NOMO-1 (cell line): ENCODE results near the gene NXN.
"Not testable (repeated sequence)": the region's sequence is repeated elsewhere in the genome, so short reads cannot be mapped to it uniquely, and the experiment has no call there.

Experiments used
- DNase-seq, 2 experiments: peaks; one replicate each; lab custom pipeline; 2025; ENCODE audit not compliant: unreplicated experiment in 2 of 2; lab: John Stamatoyannopoulos, UW

Gene NXN

GRCh38 chr17:867896-868489, 111.6 kb downstream of the NXN start:
- no peak for DNase-seq

DNA sequence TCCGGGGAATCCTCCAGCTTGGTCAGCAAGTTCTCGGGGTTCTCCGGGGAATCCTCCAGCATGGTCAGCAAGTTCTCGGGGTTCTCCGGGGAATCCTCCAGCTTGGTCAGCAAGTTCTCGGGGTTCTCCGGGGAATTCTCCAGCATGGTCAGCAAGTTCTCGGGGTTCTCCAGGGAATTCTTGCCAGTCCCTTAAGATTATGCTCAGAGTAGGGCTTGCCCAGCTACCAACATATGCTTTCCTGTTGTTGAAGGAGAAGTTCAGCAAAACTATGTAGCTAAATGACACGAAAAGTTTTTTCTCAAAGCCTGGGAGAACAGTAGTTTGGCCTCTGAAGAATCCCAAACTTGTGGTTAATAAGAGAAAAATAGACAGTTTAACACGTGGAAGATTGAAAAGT, 112.3 kb downstream of the NXN start:
- DNase-seq: not testable (repeated sequence)

- DNase-seq: no peak
Observed at GRCh38 chr17:866568-867103, 112.9 kb downstream of the NXN start.

DNA sequence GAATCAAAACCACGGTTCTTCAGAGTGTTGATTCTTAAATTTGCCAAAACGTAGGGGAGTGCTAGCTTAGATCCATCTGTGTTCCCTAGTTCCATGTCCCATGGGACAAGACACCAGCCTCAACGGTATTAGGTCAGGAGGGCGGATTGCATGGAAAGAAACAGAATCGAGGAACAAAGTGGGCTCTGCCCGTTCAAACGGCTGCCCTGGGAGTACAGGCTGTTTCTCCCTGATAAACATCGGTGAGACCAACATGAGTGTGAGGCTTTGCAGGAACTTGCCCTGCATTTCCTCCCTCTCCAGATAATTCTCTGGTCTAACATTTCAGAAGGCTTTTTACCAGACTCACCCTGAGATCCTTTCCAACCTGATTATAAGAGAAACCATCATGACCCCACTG, 115.3 kb downstream of the NXN start:
- no peak for DNase-seq

DNA sequence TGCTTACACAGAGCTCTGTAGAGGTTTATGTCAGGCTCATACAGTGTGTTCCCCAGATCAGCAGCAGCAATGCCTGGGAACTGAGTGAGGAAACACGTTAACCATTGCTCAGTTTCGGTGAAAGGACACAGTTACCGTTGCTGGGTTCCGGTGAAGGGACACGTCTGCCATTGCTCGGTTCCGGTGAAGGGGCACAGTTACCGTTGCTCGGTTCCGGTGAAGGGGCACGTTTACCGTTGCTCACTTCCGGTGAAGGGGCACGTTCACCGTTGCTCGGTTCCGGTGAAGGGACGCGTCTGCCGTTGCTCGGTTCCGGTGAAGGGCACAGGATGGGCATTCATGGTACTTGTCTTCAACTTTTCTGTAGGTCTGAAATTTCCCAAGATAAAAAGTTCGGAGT, 115.7 kb downstream of the NXN start:
- DNase-seq: no peak

DNA sequence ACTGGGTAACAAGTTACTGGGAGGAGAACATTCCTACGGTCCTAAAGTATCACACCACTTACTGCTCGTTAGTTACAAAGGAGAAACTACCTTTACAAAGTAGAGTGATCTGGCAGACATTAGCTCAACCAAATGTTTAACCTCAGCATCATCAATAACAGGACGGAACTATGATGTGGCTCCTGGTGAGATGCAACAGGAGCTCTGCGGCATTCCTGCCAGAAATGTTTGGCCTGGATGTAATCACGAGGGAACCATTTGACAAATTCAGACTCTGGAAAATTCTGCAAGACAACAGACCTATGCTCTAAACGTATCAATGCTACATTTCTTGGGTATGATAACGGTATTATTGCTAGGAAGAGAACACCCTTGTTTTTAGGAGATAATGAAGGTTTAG, 117.0 kb downstream of the NXN start:
- DNase-seq: no peak

DNA sequence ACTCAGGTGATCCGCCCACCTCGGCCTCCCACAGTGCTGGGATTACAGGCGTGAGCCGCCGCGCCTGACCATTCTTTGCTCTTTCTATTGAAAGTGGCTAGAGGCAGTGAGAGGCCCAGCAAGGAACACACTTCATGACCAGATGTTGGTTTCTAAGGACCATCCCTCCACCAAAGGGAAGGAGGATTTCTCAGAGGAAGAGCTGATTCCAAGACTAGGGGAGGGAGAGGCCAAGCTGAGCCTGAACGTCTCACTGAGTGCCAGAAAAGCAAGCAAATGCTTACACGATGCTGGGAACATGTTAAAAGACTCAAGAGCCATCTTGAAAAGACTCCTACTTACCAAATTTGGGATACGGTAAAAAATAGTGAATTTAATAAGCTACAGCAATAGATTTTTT, 118.2 kb downstream of the NXN start:
- DNase-seq: no peak

- no peak for DNase-seq
Observed at GRCh38 chr17:860805-861204, 118.8 kb downstream of the NXN start.

DNA sequence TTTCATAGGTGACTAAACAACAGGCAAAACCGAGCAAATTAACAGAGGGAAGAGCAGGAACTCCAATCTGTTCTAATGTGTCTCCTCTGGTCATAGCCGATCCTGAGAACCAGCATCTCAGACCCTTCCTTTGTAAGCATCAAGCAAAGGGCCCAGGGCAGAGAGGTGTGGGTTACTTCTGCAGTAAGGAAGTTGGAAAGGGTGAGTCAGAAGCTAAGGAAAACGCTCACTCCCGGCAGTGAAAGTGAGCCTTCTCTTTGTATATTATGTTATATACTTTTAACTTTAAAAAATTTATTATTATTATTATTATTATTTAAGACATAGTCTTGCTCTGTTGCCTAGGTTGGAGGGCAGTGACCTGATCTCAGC, 119.8 kb downstream of the NXN start:
- no peak for DNase-seq

DNA sequence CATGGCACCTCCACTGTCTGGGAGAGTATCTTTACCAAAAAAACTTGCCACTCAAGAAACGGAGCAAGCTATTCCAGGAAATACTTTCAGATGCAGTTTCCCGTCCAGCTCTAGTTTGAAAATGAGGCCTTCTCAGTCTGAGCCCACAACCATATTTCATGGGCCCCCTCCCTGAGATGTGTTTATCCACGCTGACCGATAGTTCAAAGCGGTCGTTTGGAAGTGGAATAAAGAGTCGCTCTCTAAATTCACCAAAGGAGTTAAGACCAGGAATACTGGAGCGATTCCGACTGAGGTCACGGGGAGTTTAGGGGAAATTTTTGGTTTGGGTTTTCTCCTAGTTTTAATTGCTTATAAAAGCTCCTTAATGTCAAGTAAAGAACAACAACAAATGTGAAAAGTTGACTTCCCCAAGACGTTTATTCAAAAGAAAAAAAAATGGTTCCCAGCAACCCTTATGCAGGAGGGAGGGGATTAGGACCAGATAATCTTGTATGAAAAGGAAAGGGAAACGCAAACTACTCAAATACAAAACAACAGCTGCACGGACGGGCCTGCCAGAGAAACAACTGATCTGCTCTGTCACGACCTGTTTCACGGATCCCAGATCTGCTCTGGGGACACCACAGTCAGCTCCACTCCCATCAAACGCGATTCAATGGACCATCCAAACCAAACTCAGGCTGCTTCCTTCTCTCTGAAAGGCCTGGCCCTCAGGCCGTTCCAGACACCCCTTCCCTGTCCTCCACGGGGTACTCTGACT, 120.3 kb downstream of the NXN start:
- no peak for DNase-seq

- no peak for DNase-seq
Observed at GRCh38 chr17:856149-856548, 123.4 kb downstream of the NXN start.

- DNase-seq: no peak
Observed at GRCh38 chr17:855569-855968, 124.0 kb downstream of the NXN start.

DNA sequence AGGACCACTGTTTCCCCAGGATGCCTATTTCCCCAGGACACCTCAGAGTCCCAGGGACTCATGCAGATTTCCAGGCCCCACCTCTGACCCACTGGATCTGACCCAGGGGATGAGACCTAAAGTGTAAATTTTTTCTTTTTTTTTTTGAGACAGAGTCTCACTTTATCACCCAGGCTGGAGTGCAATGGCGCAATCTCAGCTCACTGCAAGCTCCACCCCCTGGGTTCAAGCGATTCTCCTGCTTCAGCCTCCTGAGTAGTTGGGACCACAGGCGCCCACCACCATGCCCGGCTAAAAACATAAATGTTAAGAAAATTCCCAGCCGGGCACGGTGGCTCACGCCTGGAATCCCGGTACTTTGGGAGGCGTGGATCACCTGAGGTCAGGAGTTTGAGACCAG, 126.7 kb downstream of the NXN start:
- not testable (repeated sequence) for DNase-seq

- no peak for DNase-seq
Observed at GRCh38 chr17:852349-852748, 127.2 kb downstream of the NXN start.

DNA sequence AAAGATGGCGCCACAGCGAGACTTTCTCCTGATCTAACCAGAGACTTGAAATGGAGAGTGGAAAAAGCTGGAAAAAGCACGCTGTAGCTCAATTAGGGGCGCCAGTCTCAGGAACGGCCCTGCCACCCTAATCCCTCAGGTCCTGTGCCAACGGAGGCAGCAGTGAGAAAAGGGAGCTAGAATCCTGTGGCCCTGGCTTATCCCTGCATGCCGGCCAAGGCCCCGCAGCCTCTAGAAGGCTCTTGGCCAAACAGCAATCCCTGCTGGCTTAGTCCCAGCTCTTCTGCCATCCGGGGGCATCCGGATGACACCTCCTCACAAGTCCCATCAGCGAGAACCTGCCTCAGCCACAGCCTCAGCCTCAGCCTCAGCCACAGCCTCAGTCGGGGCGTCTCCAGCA, 127.7 kb downstream of the NXN start:
- no peak for DNase-seq

DNA sequence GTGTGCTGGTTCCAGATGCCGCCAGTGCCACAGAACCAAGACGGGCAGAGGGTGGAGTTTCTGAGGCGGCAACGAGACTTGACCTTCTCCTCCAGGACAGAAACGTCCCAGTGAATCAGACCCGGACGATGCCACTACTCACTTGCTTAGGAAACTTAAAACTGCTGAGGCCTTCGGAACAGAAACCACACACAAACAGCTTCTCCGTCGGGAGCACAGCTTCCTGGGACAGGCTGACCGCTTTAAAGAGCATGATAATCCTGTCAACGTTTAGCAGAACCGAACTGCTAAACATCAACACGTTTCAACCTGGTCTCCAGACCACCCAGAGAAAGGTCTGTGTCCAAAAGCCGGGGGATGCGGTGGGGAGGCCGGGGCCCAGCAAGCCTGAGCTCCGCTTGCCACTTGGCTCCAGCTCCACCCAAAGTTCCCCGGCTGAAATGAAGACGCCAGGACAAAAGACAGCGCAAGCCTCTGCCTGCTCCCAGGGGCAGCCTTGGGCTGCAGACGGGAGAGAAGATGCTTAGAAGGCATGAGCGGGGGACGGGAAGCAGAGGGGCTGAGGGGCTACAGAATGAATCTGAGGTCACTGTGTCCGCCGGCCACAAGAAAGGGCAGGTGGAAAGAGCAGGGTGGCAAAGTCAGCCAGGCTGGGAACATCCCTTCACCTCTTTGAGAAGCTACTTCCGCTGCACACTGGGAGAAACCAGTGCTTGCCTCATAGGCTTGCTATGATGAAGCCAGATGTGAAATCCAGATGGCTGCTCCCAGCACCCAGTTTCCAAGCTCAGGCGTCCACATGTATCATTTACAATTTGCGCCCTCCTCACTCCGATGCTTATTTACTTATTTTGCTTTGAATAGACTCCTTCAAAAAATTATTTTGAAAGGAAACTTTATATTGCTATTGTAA, 128.5 kb downstream of the NXN start:
- no peak for DNase-seq

DNA sequence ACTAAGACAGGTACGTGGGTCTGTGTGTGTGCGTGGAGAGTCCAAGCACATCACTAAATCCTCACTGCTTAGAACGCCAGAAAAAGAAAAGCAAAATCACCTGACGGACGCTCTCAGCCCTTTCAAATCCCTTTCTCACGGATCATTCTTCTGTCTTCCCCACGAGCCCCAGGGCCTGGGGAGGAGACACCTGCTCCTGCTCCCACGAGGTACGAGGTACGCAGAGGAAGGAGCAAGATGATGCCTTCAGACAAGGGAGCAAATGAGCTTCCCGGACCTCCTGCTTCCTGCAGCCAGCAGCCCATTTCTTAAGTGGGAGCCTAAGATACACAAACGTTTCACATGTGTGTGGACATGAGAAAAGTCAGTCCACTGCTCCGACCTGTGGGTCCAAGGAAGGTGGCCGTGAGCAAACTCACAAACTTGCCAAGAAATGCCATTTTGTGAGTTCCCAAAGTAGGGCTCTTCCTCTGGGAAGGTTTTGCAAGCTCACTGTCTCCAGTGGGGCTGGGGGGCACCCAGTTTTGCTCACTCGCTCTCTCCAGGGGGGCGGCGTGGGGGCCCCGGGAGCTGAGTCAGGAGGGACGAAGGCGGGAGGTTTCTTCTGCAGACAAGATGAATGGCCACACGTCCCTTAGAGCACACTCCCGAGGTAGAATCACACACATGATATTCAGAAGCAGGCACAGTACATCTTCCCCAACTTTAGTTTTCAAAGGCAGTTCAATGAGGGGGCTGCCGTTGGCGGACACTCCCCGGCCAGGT, 129.3 kb downstream of the NXN start:
- DNase-seq: no peak

DNA sequence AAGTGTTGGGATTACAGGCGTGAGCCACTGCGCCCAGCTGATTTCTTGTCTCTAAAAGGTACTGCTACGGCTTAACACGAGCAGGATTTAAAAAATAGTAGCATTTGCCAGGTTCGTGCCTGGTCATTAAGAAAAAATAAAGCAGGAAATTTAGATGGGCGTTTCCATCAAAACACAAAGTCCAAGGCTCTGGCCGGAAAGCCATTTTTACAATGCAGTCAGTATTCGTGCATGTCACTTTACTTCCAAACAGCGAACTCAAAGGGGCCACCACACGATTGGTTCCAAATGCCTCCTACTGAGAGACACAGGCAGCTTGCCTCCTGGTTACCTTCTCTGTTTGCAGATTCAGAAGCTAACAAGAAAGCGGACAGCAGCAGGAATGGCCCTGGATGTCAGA, 131.2 kb downstream of the NXN start:
- DNase-seq: no peak

DNA sequence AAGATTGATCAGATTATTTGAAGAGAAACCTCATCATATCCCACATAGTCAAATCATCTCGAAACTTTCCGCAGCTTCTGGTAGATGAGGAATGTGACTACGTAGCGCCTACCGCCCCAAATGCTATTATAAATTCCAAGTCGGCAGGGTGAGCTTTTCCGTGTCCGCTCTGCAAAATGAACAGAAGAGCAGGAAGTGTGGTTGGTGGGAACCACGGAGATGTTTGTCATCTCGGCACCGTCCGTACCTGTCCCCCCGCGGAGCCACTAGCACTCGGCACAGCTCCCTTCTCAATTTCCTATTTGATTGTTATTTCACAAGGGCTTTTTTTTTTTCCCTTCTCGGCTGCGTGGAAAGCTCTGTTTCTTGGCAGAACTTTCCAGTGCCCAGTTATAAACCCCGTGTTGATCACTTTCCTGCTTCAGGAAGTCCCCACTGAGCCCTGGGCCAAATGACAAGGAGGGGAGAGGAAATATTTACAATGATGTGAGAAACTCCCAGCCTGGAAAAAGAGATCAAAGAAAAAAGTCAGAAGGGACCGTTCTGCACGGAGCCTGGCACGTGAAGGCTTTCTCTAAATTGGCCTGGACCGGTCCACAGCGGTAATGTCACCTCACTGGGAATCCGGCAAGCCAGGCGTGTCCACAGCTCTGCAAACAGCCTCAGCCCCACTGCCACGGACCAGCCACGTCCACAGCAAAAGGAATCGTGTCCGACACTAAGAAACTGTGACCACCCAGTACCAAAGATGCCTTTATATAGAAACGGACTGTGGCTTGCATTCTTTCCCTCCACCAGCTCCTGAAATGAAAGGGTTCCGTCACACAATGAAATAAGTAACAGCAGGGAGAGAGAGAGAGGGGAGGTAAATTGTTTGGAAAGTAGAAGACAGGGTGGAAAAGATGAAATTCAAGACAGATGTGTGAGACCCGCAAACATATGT, 132.4 kb downstream of the NXN start:
- no peak for DNase-seq

DNA sequence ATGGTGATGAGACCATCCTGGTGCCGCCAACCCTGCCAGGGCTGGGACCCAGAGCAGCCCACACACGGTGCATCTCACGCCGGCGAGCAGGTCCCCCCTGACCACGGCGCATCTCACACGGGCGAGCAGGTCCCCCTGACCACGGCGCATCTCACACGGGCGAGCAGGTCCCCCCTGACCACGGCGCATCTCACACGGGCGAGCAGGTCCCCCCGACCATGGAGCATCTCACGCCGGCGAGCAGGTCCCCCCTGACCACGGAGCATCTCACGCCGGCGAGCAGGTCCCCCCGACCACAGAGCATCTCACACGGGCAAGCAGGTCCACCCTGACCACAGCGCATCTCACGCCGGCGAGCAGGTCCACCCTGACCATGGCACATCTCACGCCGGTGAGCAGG, 138.3 kb downstream of the NXN start:
- no peak for DNase-seq
